MM.1S (cell line): ENCODE data around the gene DNAJB6.

ENCODE experiments used
- EZH2 ChIP-seq: fragments of 300-600 bp; sonication (generic); optimal IDR thresholded peaks from 2 replicates; pipeline ENCODE3; 2017; ENCODE audit warnings: low read depth, mild to moderate bottlenecking, antibody characterized with exemption, low read length, mixed read lengths
- EZH2phosphoT487 ChIP-seq: fragments of 300-600 bp; sonication (generic); IDR thresholded peaks from 2 replicates; pipeline ENCODE4 v1.6.1; 2018; ENCODE audit warnings: antibody characterized with exemption, low read length
- TF ChIP-seq, protein P1 (sequence below): fragments of 300-600 bp; sonication (generic); IDR thresholded peaks from 2 replicates; pipeline ENCODE4 v1.5.1; 2016; ENCODE audit warnings: antibody characterized with exemption, low read length, mixed read lengths

DNA sequence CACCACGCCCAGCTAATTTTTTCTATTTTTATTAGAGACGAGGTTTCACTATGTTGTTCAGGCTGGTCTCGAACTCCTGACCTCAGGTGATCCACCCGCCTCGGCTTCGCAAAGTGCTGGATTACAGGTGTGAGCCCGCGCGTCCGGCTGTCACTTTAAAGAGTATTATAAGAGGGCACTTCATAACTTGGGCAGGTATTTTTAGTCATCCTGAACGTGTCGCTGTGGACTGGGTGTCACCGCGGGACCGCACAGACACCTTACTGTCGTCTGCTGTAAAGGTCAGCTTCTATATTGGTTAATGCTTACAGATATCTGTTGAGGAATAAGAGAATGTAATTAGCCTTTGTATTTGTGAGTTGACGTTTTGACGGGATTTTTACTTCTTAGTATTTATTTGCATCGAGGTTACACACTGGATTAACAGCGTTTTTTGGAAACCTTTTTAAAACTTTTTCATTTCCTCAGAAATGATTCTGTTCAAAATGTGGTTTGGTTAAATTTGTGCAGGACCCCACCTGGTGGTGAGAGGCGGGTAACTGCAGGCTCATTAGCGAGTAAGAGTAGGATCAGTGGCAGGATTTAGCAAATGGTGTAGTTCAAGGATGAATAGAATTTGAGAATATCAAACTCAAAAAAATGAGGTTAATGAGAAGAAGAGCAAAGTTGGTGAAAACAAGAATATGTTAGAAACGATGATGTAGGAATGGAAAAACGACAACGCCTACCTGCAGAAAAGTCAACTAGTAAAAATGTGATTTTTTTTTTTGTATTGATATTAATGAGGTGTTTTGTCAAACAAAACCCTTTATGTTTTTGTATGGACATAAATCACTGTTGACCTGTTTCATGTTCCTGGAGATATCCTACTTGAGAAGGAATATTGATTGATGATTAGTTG lies 3.2 kb downstream of the DNAJB6 start:
- TF ChIP-seq, protein P1, sequence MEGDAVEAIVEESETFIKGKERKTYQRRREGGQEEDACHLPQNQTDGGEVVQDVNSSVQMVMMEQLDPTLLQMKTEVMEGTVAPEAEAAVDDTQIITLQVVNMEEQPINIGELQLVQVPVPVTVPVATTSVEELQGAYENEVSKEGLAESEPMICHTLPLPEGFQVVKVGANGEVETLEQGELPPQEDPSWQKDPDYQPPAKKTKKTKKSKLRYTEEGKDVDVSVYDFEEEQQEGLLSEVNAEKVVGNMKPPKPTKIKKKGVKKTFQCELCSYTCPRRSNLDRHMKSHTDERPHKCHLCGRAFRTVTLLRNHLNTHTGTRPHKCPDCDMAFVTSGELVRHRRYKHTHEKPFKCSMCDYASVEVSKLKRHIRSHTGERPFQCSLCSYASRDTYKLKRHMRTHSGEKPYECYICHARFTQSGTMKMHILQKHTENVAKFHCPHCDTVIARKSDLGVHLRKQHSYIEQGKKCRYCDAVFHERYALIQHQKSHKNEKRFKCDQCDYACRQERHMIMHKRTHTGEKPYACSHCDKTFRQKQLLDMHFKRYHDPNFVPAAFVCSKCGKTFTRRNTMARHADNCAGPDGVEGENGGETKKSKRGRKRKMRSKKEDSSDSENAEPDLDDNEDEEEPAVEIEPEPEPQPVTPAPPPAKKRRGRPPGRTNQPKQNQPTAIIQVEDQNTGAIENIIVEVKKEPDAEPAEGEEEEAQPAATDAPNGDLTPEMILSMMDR: peak; percentile 98
- TF ChIP-seq EZH2 (no peak), EZH2phosphoT487 (no peak)
